Measurements from ENCODE around the gene FOXO6. TPM values are rescaled to one million over a fixed set of nuclear protein-coding genes. Genes with fewer than 3 reads are reported as not detected.
A peak's percentile ranks its signal among the peaks of the same experiment; 100 is the strongest.

Gene FOXO6
- total and polyA plus RNA-seq, 8 donors = 0.63 to 2.8 (median 1.9) TPM

- H3K9me3 ChIP-seq = peaks cover 0 to 15% of the 10 kb centered on the region in 2 donors
- no peak overlapping the region for H3K4me3 ChIP-seq
- no peaks in the 10 kb centered on the region for H3K27me3 ChIP-seq
- H3K36me3 ChIP-seq = no peaks in the 10 kb centered on the region
- ATAC-seq (no peak), DNase-seq (no peak)
- no peaks in the 10 kb centered on the region for H3K4me1 ChIP-seq
- intact Hi-C loops (cut with DNase I) = no loop called here
- TF ChIP-seq CTCF (IDR thresholded peaks at IDR 0.05) = no peak
- H3K27ac ChIP-seq = no peak overlapping the region
Measured at GRCh38 chr1:41338820-41339219, 22.4 kb upstream of the FOXO6 start.

GRCh38 chr1:41340655-41341364, 20.4 kb upstream of the FOXO6 start:
- no peaks in the 10 kb centered on the region for H3K27me3 ChIP-seq
- H3K36me3 ChIP-seq = no peaks in the 10 kb centered on the region
- H3K9me3 ChIP-seq = peaks cover 0 to 15% of the 10 kb centered on the region in 2 donors
- DNase-seq (no peak), ATAC-seq (no peak)
- no peak overlapping the region for H3K27ac ChIP-seq
- intact Hi-C loops (cut with DNase I) = no loop called here
- no peak for TF ChIP-seq CTCF (IDR thresholded peaks at IDR 0.05)
- no peaks in the 10 kb centered on the region for H3K4me1 ChIP-seq
- H3K4me3 ChIP-seq = no peak overlapping the region

- intact Hi-C loops (cut with DNase I) = no loop called here
Measured at GRCh38 chr1:41341365-41341683, 19.9 kb upstream of the FOXO6 start.

GRCh38 chr1:41341772-41342562, 19.3 kb upstream of the FOXO6 start:
- DNase-seq (no peak), ATAC-seq (peak; percentile 81)
- intact Hi-C loops (cut with DNase I) = no loop called here
- Histone ChIP-seq H3K27ac (no peak overlapping the region), H3K9me3 (peaks cover 0 to 15% of the 10 kb centered on the region in 2 donors), H3K27me3 (no peaks in the 10 kb centered on the region), H3K4me3 (no peak overlapping the region), H3K4me1 (no peaks in the 10 kb centered on the region), H3K36me3 (no peaks in the 10 kb centered on the region)
- TF ChIP-seq CTCF (IDR thresholded peaks at IDR 0.05) = no peak

More at GRCh38 chr1:41341365-41341683, 19.9 kb upstream of the FOXO6 start:
- Histone ChIP-seq H3K27ac (no peak overlapping the region), H3K36me3 (no peaks in the 10 kb centered on the region), H3K27me3 (no peaks in the 10 kb centered on the region), H3K4me3 (no peak overlapping the region), H3K4me1 (no peaks in the 10 kb centered on the region), H3K9me3 (peaks cover 0 to 15% of the 10 kb centered on the region in 2 donors)
- no peak for TF ChIP-seq CTCF (IDR thresholded peaks at IDR 0.05)
- no peak for ATAC-seq
- no peak for DNase-seq

GRCh38 chr1:41342774-41343355, 18.4 kb upstream of the FOXO6 start:
- TF ChIP-seq CTCF (IDR thresholded peaks at IDR 0.05) = no peak
- no peaks in the 10 kb centered on the region for H3K27me3 ChIP-seq
- H3K36me3 ChIP-seq = no peaks in the 10 kb centered on the region
- peaks cover 0 to 13% of the 10 kb centered on the region in 2 donors for H3K9me3 ChIP-seq
- no peaks in the 10 kb centered on the region for H3K4me1 ChIP-seq
- H3K4me3 ChIP-seq = no peak overlapping the region
- no peak for ATAC-seq
- intact Hi-C loops (cut with DNase I) = no loop called here
- no peak for DNase-seq
- no peak overlapping the region for H3K27ac ChIP-seq

Data from left lung (tissue), 10 donors.